Astrocyte (in vitro differentiated cells and primary cell): ENCODE data around the gene ZNF385C. TPM values are rescaled to one million over a fixed set of nuclear protein-coding genes. Genes with fewer than 3 reads are reported as not detected.

Source experiments
- DNase-seq: peaks from one replicate; pipeline ENCODE4 v3.0.0-alpha.2; 2010; ENCODE audit warnings: low read depth
- FAIRE-seq: peaks from 2 replicates; lab custom pipeline; 2011; peaks lifted over from hg19 to GRCh38; lab: Jason Lieb, UNC
- H2AFZ ChIP-seq: 2 replicates; pipeline ENCODE4 v1.6.0; 2012; ENCODE audit warnings: low read depth, low read length, inconsistent platforms
- H3K27ac ChIP-seq: 2 replicates; pipeline ENCODE4 v1.5.1; 2011; ENCODE audit warnings: low read depth, low read length, inconsistent platforms
- H3K27me3 ChIP-seq: 2 replicates; pipeline ENCODE4 v1.6.0; 2011; ENCODE audit warnings: low read length, inconsistent platforms; ENCODE audit not compliant: insufficient read depth
- H3K36me3 ChIP-seq: 2 replicates; pipeline ENCODE4 v1.5.1; 2011; ENCODE audit warnings: low read length, inconsistent platforms; ENCODE audit not compliant: insufficient read depth
- H3K4me1 ChIP-seq: 2 replicates; pipeline ENCODE4 v1.5.1; 2011; ENCODE audit warnings: low read length, inconsistent platforms; ENCODE audit not compliant: insufficient read depth
- H3K4me2 ChIP-seq: 2 replicates; pipeline ENCODE4 v1.6.0; 2012; ENCODE audit warnings: low read length, inconsistent platforms
- H3K4me3 ChIP-seq: 2 replicates; pipeline ENCODE4 v1.5.1; 2011; ENCODE audit warnings: low read depth, mild to moderate bottlenecking, low read length, inconsistent platforms; ENCODE audit not compliant: insufficient read depth
- H3K79me2 ChIP-seq: 2 replicates; pipeline ENCODE4 v1.6.0; 2012; ENCODE audit warnings: mild to moderate bottlenecking, low read length, inconsistent platforms; ENCODE audit not compliant: insufficient read depth
- H3K9ac ChIP-seq: 2 replicates; pipeline ENCODE4 v1.6.0; 2012; ENCODE audit warnings: mild to moderate bottlenecking, low read length, inconsistent platforms
- H3K9me3 ChIP-seq: 2 replicates; pipeline ENCODE4 v1.5.1; 2012; ENCODE audit warnings: low read depth, mild to moderate bottlenecking, low read length, inconsistent platforms; ENCODE audit not compliant: insufficient read depth
- H4K20me1 ChIP-seq: 2 replicates; pipeline ENCODE4 v1.6.0; 2012; ENCODE audit warnings: low read length, inconsistent platforms; ENCODE audit not compliant: insufficient read depth
- H3K27ac Mint-ChIP-seq: one replicate; pipeline ENCODE4 v1.8.0; 2021; ENCODE audit warnings: mild to moderate bottlenecking, mixed read lengths; ENCODE audit not compliant: unreplicated experiment
- H3K27me3 Mint-ChIP-seq: one replicate; pipeline ENCODE4 v1.8.0; 2021; ENCODE audit warnings: low read depth, mixed read lengths; ENCODE audit not compliant: unreplicated experiment
- H3K36me3 Mint-ChIP-seq: one replicate; pipeline ENCODE4 v1.8.0; 2021; ENCODE audit warnings: low read depth, mixed read lengths; ENCODE audit not compliant: unreplicated experiment
- H3K4me1 Mint-ChIP-seq: one replicate; pipeline ENCODE4 v1.8.0; 2021; ENCODE audit warnings: low read depth, mixed read lengths; ENCODE audit not compliant: unreplicated experiment
- H3K4me3 Mint-ChIP-seq: one replicate; pipeline ENCODE4 v1.8.0; 2021; ENCODE audit warnings: mild to moderate bottlenecking, moderate library complexity, mixed read lengths; ENCODE audit not compliant: unreplicated experiment
- H3K9me3 Mint-ChIP-seq: one replicate; pipeline ENCODE4 v1.8.0; 2021; ENCODE audit warnings: mild to moderate bottlenecking, mixed read lengths; ENCODE audit not compliant: unreplicated experiment
- CTCF ChIP-seq: IDR thresholded peaks from 2 replicates; pipeline ENCODE4 v1.5.1; 2011; ENCODE audit warnings: low read depth, mild to moderate bottlenecking, inconsistent platforms, low read length, moderate library complexity; ENCODE audit not compliant: insufficient read depth
- EZH2 ChIP-seq: IDR thresholded peaks from 2 replicates; pipeline ENCODE4 v1.6.1; 2012; ENCODE audit warnings: mild to moderate bottlenecking, low read length, inconsistent platforms; ENCODE audit not compliant: insufficient read depth
- total RNA-seq: library from RNA; stranded (reverse); gene quantifications from 2 replicates; pipeline ENCODE4 v1.2.1, GENCODE V29; 2021

ZNF385C gene
- total RNA-seq, 1 donor from 2014 or later: 0.39 TPM

DNA sequence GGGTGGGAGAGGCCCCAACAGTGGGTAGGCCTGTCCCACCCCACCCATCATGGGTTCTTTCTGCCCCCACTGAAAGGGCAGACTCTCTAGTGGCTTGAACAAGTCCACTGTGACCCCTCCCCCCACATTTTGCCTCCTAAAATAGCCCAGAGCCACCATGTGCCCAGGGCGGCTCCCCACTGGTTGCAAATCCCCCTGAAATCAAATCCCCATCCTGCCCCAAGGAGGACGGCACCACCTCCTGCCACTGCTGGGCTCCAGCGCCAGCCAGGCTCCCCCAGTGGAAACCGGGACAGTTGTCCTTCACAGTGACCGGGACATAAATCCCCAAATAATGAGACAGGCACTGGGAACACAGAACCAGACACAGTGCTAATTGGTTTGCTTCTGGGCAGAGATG lies 20.5 kb downstream of the ZNF385C start:
- no peaks in the 10 kb centered on the region for H3K9me3 ChIP-seq
- Mint-ChIP-seq H3K9me3 (no peaks in the 10 kb centered on the region), H3K27me3 (peaks cover 41% of the 10 kb centered on the region), H3K4me1 (no peaks in the 10 kb centered on the region), H3K36me3 (no peaks in the 10 kb centered on the region), H3K4me3 (no peak overlapping the region), H3K27ac (no peak overlapping the region)
- no peak overlapping the region for H3K9ac ChIP-seq
- H4K20me1 ChIP-seq: no peaks in the 10 kb centered on the region
- FAIRE-seq (no peak), DNase-seq (no peak)
- no peak overlapping the region for H3K4me2 ChIP-seq
- no peaks in the 10 kb centered on the region for H3K4me1 ChIP-seq
- H3K27me3 ChIP-seq: peaks cover 6% of the 10 kb centered on the region
- no peak overlapping the region for H3K4me3 ChIP-seq
- TF ChIP-seq EZH2: no peak
- no peak for TF ChIP-seq CTCF
- no peaks in the 10 kb centered on the region for H3K79me2 ChIP-seq
- H2AFZ ChIP-seq: no peak overlapping the region
- no peaks in the 10 kb centered on the region for H3K36me3 ChIP-seq
- H3K27ac ChIP-seq: no peak overlapping the region

DNA sequence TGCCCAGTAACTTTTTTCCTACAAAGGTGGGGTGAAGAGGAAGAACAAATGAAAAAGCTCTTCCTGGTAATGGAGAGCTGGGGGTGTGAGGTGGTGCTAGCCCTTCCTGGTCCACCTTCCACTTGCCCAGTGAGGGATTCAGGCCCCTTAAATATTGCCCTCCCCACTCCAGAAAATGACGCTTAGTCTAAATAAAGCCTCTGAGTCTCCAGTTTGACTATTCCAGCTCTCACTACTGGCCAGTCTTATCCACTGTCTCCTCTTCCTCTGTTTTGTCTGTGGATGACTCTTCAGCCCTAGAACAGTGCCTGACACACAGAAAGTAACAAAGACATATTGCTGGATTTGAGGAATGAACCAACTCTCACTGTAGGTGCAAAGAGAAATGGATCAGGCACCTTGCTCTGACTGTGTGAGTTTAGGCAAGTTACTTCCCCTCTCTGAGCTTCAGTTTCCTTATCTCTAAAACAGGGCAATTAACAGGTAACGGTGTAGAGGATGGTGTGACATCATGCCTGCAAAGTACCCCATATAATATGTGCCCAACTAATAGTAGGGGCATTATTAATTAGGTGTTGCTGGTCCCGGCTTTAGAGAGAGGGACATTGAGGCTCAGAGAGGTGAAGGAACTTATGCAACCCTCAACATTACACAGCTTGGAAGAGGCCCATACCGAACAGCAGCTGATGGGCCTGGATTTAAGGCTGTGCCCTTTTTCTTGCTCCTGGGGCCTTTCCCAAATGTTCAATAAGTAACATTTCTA lies 21.3 kb downstream of the ZNF385C start:
- no peak overlapping the region for H3K9ac ChIP-seq
- H3K4me1 Mint-ChIP-seq: no peaks in the 10 kb centered on the region
- no peak overlapping the region for H2AFZ ChIP-seq
- FAIRE-seq: no peak
- no peaks in the 10 kb centered on the region for H3K9me3 Mint-ChIP-seq
- no peaks in the 10 kb centered on the region for H3K4me1 ChIP-seq
- H3K36me3 Mint-ChIP-seq: no peaks in the 10 kb centered on the region
- H3K27me3 ChIP-seq: peaks cover 9% of the 10 kb centered on the region
- H3K27me3 Mint-ChIP-seq: peaks cover 41% of the 10 kb centered on the region
- H3K27ac ChIP-seq: no peak overlapping the region
- H3K36me3 ChIP-seq: no peaks in the 10 kb centered on the region
- H4K20me1 ChIP-seq: no peaks in the 10 kb centered on the region
- H3K79me2 ChIP-seq: no peaks in the 10 kb centered on the region
- no peak overlapping the region for H3K4me2 ChIP-seq
- no peak overlapping the region for H3K4me3 ChIP-seq
- TF ChIP-seq CTCF (no peak), EZH2 (no peak)
- no peaks in the 10 kb centered on the region for H3K9me3 ChIP-seq
- DNase-seq: no peak
- H3K4me3 Mint-ChIP-seq: no peak overlapping the region
- H3K27ac Mint-ChIP-seq: no peak overlapping the region

- H3K9me3 Mint-ChIP-seq: no peaks in the 10 kb centered on the region
- no peak for DNase-seq
- H3K27ac Mint-ChIP-seq: no peak overlapping the region
- no peak for FAIRE-seq
- no peaks in the 10 kb centered on the region for H3K4me1 Mint-ChIP-seq
- H3K27me3 Mint-ChIP-seq: peaks cover 49% of the 10 kb centered on the region
- Histone ChIP-seq H3K36me3 (no peaks in the 10 kb centered on the region), H2AFZ (no peak overlapping the region), H3K4me3 (no peak overlapping the region), H3K9ac (no peak overlapping the region), H3K4me1 (no peaks in the 10 kb centered on the region), H3K27me3 (peaks cover 15% of the 10 kb centered on the region), H4K20me1 (no peaks in the 10 kb centered on the region), H3K79me2 (no peaks in the 10 kb centered on the region), H3K9me3 (no peaks in the 10 kb centered on the region), H3K27ac (no peak overlapping the region), H3K4me2 (no peak overlapping the region)
- TF ChIP-seq EZH2 (no peak), CTCF (no peak)
- H3K36me3 Mint-ChIP-seq: no peaks in the 10 kb centered on the region
- no peak overlapping the region for H3K4me3 Mint-ChIP-seq
Observed at GRCh38 chr17:42075789-42076188, 22.5 kb downstream of the ZNF385C start.
